Fibroblast of lung (primary cell): Measurements from ENCODE around the gene PAGR1.

Source experiments
- EZH2 ChIP-seq: IDR thresholded peaks from 2 replicates; pipeline ENCODE4 v1.5.1; 2012; ENCODE audit warnings: low read length, control low read depth, mild to moderate bottlenecking; ENCODE audit errors: missing control alignments
- TF ChIP-seq, protein P1 (sequence below), 2 donors: IDR thresholded peaks in 1 of 2; conservative IDR thresholded peaks in 1 of 2; 1 replicate in 1 of 2; 2 replicates in 1 of 2; pipeline ENCODE4 v1.5.1; 2011 to 2012; ENCODE audit warnings: low read length in 2 of 2, control low read depth in 1 of 2, inconsistent platforms in 1 of 2, low read depth in 1 of 2, mild to moderate bottlenecking in 1 of 2

DNA sequence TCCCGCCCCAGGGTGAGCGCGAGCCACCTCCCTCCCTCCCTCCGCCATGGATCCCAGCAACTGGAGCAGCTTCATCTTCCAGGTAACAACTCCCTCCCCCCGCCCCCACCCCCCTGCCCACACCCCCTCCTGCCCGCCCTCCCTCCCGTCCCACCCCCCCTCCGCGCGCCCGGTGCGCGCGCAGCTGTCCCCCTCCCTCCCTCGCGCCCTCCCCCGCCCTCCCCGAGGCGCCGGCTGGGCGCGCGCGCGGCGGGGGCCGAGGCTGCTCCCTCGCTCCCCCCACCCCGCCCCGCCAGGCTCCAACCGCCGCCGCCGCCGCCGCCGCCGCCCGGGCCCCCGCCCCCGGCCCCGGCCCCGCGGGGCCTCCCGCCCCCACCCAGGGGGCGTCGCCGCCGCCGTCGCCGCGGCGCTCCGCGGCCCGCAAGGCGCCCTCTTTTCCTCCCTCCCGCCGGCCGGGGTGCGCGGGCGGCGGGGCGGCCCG is 9.8 kb upstream of the PAGR1 start, which contains the start of gene MAZ:
- TF ChIP-seq EZH2, result no peak
- TF ChIP-seq, protein P1, sequence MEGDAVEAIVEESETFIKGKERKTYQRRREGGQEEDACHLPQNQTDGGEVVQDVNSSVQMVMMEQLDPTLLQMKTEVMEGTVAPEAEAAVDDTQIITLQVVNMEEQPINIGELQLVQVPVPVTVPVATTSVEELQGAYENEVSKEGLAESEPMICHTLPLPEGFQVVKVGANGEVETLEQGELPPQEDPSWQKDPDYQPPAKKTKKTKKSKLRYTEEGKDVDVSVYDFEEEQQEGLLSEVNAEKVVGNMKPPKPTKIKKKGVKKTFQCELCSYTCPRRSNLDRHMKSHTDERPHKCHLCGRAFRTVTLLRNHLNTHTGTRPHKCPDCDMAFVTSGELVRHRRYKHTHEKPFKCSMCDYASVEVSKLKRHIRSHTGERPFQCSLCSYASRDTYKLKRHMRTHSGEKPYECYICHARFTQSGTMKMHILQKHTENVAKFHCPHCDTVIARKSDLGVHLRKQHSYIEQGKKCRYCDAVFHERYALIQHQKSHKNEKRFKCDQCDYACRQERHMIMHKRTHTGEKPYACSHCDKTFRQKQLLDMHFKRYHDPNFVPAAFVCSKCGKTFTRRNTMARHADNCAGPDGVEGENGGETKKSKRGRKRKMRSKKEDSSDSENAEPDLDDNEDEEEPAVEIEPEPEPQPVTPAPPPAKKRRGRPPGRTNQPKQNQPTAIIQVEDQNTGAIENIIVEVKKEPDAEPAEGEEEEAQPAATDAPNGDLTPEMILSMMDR (conservative IDR thresholded peaks at IDR 0.05 in 1 of 2, IDR thresholded peaks at IDR 0.05 in 1 of 2; ENCODE audit: low read depth in 1 of 2, low read length in 2 of 2), result no peak
